Measurements from ENCODE around the gene SLC25A1.

The SLC25A1 gene

DNA sequence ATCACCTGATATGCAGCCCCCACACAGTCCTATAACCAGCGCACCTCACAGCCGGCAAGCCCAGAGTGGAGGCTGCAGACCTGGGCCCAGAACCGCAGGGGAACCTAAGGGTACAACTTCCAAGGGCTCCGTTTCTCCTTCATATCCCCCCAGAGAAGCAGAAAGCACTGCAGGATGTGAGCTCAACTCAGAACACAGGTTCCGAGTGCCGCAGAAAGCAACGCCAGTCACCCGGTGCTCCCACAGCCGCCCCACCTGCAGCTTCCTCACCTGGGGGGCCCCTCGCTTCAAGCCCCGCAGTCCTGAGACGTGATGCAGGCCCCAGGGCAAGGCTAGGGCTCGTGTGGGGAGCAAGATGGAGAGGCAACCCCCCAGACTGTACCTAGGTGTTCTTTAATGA, 45.0 kb downstream of the SLC25A1 start:
- in situ Hi-C loops (cut with HindIII; ENCODE audit: low sequenced_read_pairs), result no loop called here
- H3K4me3 ChIP-seq (ENCODE audit: low read depth, low read length), result no peak overlapping the region
- DNase-seq (ENCODE audit: low read depth, low spot score), result no peak
- TF ChIP-seq, protein P1, sequence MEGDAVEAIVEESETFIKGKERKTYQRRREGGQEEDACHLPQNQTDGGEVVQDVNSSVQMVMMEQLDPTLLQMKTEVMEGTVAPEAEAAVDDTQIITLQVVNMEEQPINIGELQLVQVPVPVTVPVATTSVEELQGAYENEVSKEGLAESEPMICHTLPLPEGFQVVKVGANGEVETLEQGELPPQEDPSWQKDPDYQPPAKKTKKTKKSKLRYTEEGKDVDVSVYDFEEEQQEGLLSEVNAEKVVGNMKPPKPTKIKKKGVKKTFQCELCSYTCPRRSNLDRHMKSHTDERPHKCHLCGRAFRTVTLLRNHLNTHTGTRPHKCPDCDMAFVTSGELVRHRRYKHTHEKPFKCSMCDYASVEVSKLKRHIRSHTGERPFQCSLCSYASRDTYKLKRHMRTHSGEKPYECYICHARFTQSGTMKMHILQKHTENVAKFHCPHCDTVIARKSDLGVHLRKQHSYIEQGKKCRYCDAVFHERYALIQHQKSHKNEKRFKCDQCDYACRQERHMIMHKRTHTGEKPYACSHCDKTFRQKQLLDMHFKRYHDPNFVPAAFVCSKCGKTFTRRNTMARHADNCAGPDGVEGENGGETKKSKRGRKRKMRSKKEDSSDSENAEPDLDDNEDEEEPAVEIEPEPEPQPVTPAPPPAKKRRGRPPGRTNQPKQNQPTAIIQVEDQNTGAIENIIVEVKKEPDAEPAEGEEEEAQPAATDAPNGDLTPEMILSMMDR (IDR thresholded peaks at IDR 0.05; ENCODE audit: low read depth, low read length), result no peak

DNA sequence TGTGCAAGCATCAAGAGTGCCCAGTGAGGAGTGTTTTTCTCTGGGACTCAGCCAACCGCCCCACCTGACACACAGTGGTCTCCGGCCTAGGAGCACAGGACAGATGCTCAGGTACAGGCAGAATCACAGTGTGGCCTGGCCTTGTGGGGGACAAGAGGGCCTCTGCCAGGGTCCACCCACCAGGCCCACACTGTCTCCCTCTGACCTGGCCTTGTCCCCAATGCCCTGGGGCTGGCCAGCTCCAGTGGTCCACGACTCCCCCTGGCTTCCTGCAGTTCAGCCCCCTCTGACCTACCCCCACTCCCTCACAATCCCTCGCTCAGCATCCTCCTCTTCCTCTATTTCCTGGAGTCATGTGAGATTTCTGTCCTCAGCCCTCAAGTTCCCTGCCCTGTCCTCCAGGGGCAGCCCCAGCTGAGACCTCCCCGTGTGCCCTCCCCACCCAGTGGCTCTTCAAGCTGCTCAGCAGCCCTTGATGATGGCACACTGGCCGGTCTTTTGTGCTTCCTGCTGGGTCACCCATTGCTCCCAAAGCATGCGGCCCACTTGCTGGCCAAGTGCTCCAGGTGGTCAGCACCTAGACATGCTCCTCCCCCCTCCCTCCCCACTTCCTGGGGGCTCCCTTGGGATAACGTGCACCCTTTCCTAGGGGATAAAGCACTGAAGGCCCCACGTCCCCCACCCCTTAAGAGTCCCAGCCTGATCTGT, 45.7 kb downstream of the SLC25A1 start:
- DNase-seq (ENCODE audit: low read depth, low spot score), result no peak
- TF ChIP-seq, protein P1 (IDR thresholded peaks at IDR 0.05; ENCODE audit: low read depth, low read length), result no peak
- no peak overlapping the region for H3K4me3 ChIP-seq (ENCODE audit: low read depth, low read length)
- in situ Hi-C loops (cut with HindIII; ENCODE audit: low sequenced_read_pairs), result no loop called here

DNA sequence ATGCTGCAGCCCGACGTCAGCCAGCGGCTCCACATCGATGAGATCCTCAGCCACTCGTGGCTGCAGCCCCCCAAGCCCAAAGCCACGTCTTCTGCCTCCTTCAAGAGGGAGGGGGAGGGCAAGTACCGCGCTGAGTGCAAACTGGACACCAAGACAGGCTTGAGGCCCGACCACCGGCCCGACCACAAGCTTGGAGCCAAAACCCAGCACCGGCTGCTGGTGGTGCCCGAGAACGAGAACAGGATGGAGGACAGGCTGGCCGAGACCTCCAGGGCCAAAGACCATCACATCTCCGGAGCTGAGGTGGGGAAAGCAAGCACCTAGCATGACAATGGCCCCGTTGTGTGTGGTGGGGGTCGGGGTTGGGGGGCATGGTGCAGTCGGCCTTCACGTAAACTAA, 46.4 kb downstream of the SLC25A1 start:
- in situ Hi-C loops (cut with HindIII; ENCODE audit: low sequenced_read_pairs), result no loop called here
- DNase-seq (ENCODE audit: low read depth, low spot score), result no peak
- no peak overlapping the region for H3K4me3 ChIP-seq (ENCODE audit: low read depth, low read length)
- TF ChIP-seq, protein P1 (IDR thresholded peaks at IDR 0.05; ENCODE audit: low read depth, low read length), result no peak

- in situ Hi-C loops (cut with HindIII; ENCODE audit: low sequenced_read_pairs), result no loop called here
- no peak overlapping the region for H3K4me3 ChIP-seq (ENCODE audit: low read depth, low read length)
- DNase-seq (ENCODE audit: low read depth, low spot score), result no peak
- TF ChIP-seq, protein P1 (IDR thresholded peaks at IDR 0.05; ENCODE audit: low read depth, low read length), result no peak
Measured at GRCh38 chr22:19131685-19132015, 46.9 kb downstream of the SLC25A1 start.

DNA sequence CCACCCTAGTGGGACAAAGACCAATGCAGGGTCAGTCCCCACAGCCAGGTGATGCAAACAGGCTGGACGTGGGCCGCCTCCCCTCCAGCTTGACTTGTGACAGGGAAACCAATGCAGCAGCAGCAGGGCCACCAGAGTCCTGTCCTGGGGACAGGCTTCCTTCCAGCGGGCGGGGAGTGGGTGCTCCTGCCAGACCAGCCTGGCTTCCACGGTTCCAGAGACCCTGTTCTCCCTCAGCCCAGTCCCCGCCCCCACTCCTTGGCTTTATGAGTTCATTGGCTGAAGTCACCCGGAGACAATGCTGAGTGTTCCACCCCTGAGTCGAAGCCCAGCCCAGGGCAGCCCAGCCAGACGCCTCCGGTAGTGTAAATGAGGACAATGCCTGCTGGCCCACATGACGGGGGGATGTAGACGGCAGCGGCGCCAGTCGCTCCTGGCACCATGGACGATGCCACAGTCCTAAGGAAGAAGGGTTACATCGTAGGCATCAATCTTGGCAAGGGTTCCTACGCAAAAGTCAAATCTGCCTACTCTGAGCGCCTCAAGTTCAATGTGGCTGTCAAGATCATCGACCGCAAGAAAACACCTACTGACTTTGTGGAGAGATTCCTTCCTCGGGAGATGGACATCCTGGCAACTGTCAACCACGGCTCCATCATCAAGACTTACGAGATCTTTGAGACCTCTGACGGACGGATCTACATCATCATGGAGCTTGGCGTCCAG, 47.4 kb downstream of the SLC25A1 start, which contains the start of gene TSSK2:
Gene TSSK2, plus strand, starts transcription at position 350 of the 726 bp plus-strand sequence. Its CDS starts 92 bp downstream, at position 442.
- TF ChIP-seq, protein P1 (IDR thresholded peaks at IDR 0.05; ENCODE audit: low read depth, low read length), result no peak
- in situ Hi-C loops (cut with HindIII; ENCODE audit: low sequenced_read_pairs), result no loop called here
- no peak for DNase-seq (ENCODE audit: low read depth, low spot score)
- no peak within 1 kb of the TSS for H3K4me3 ChIP-seq (ENCODE audit: low read depth, low read length)

DNA sequence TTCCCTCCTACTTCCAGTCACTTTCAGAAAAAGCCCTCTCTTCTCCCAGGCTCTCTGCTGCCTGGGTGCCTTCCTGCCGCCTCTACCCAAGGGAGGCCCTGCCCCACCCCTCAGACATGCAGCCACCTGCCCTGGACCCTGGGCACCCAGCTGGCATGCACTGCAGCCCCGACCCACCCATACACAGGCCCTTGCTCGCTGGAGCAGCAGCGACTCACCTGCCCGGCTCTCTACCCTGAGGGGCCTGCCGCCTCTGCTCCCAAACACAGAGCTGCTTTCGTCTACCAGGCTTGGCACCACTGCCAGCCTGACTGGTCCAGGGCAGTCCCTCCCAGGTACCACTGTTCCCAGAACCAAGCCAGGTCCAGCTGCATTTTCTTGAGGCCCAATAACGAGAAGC, 48.7 kb downstream of the SLC25A1 start:
- TF ChIP-seq, protein P1 (IDR thresholded peaks at IDR 0.05; ENCODE audit: low read depth, low read length), result no peak
- DNase-seq (ENCODE audit: low read depth, low spot score), result no peak
- in situ Hi-C loops (cut with HindIII; ENCODE audit: low sequenced_read_pairs), result no loop called here
- no peak overlapping the region for H3K4me3 ChIP-seq (ENCODE audit: low read depth, low read length)
